KMS-11 (cell line): ENCODE data around the gene UBE2L3.
A peak's percentile ranks its signal among the peaks of the same experiment; 100 is the strongest.

Source experiments
- H2AFZ ChIP-seq: fragments of 200-600 bp; sonication (generic); 2 replicates; pipeline ENCODE4 v1.6.1; 2016; ENCODE audit warnings: antibody characterized with exemption, mixed run types, low read depth
- H3K27ac ChIP-seq: fragments of 200-600 bp; sonication (generic); 2 replicates; pipeline ENCODE4 v1.6.1; 2016; ENCODE audit warnings: mild to moderate bottlenecking, mixed run types
- H3K27me3 ChIP-seq: fragments of 200-600 bp; sonication (generic); 2 replicates; pipeline ENCODE4 v1.6.1; 2017; ENCODE audit warnings: mild to moderate bottlenecking, low read depth, mixed run types, moderate library complexity; ENCODE audit not compliant: insufficient read depth
- H3K36me3 ChIP-seq: fragments of 200-600 bp; sonication (generic); 2 replicates; pipeline ENCODE4 v1.6.1; 2017; ENCODE audit warnings: mild to moderate bottlenecking, mixed run types; ENCODE audit not compliant: insufficient read depth
- H3K4me1 ChIP-seq: fragments of 200-600 bp; sonication (generic); 2 replicates; pipeline ENCODE4 v1.6.1; 2016; ENCODE audit warnings: mild to moderate bottlenecking, low read depth, mixed run types; ENCODE audit not compliant: poor library complexity, severe bottlenecking
- H3K4me2 ChIP-seq: fragments of 200-600 bp; sonication (generic); 2 replicates; pipeline ENCODE4 v1.7.0; 2016; ENCODE audit warnings: mild to moderate bottlenecking, mixed run types
- H3K4me3 ChIP-seq: fragments of 200-600 bp; sonication (generic); IDR thresholded peaks from 2 replicates; pipeline ENCODE4 v1.6.1; 2017; ENCODE audit warnings: low read depth, low read length, mixed read lengths; ENCODE audit not compliant: insufficient read depth
- H3K79me2 ChIP-seq: fragments of 200-600 bp; sonication (generic); 2 replicates; pipeline ENCODE4 v1.6.1; 2016; ENCODE audit warnings: low read depth, mixed run types; ENCODE audit not compliant: insufficient read depth
- H3K9ac ChIP-seq: fragments of 200-600 bp; sonication (generic); 2 replicates; pipeline ENCODE4 v1.6.1; 2016; ENCODE audit warnings: mild to moderate bottlenecking, mixed run types
- H4K20me1 ChIP-seq: fragments of 200-600 bp; sonication (generic); 2 replicates; pipeline ENCODE4 v1.6.1; 2016; ENCODE audit warnings: mild to moderate bottlenecking, mixed run types; ENCODE audit not compliant: insufficient read depth
- CTCF ChIP-seq: fragments of 200-600 bp; sonication (generic); conservative IDR thresholded peaks from 2 replicates; pipeline ENCODE4 v1.6.1; 2017; ENCODE audit warnings: low read depth, mild to moderate bottlenecking, antibody characterized with exemption, low read length, moderate library complexity, mixed read lengths

UBE2L3 gene

DNA sequence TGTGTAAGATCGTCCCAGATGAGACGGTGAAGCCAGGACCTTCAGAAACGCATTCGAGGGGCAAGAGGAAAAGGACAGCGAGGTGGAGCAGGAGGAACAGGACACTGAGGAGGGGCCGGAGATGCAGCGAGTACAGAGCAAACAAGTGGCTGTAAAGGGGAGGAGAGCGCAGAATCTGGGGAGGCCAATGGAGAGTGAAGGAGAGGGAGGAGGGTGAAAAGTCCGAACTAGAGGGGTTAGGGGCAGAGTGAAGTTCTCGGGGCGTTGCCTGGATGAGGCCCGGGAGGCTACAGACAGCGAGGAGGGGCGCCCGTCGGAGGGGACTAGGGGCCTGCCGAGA, 89.5 kb downstream of the UBE2L3 start:
- no peaks in the 10 kb centered on the region; the same call in 1 of the 2 replicates for H3K36me3 ChIP-seq
- H3K4me3 ChIP-seq = no peak overlapping the region
- peaks cover 13% of the 10 kb centered on the region; the same call in 1 of the 2 replicates for H3K79me2 ChIP-seq
- no peak overlapping the region for H3K9ac ChIP-seq
- H3K4me2 ChIP-seq = peak overlapping the region; percentile 29; the same call in 1 of the 2 replicates
- H2AFZ ChIP-seq = peak overlapping the region; percentile 78
- no peak overlapping the region for H3K27ac ChIP-seq
- no peak for TF ChIP-seq CTCF
- H3K4me1 ChIP-seq = peaks cover 17% of the 10 kb centered on the region
- H4K20me1 ChIP-seq = no peaks in the 10 kb centered on the region
- no peaks in the 10 kb centered on the region for H3K27me3 ChIP-seq

DNA sequence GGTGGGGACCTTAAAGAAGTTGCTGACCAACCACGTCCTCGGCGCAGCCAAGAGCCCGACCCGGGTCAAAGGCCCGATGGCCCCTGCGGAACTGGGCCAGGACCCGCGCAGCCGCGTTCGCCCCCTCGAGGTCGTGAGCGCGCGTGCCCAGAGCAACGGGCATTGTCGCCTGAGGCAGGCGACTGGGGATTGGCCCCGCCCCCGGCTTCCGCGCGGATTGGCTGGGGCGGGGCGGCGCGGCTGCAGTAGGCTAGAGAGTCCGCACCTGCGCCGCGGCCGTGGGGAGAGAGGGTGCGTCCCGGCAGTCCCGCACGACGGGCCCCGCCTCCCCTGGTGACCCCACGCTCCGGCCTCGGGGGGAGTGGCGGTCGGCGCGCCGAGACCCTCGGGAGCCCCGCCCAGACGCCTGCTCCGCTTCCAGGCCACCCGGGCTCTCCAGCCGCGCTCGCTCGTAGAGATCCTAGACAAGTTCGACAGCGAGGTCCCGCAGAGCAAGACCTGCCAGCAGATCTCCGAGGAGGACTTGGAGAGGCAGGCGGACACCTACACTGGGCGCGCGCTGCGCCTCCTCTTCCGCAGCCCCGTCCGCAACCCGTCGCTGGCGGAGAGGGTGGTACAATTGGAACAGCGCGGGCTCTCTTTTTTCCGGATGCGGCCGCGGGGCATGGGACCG, 90.0 kb downstream of the UBE2L3 start:
- H4K20me1 ChIP-seq = no peaks in the 10 kb centered on the region
- H3K36me3 ChIP-seq = no peaks in the 10 kb centered on the region; the same call in 1 of the 2 replicates
- H3K27ac ChIP-seq = peak overlapping the region; percentile 19; the same call in 1 of the 2 replicates
- peak overlapping the region; percentile 45; the same call in 1 of the 2 replicates for H3K9ac ChIP-seq
- H3K4me3 ChIP-seq = no peak overlapping the region
- peak overlapping the region; percentile 63 for H3K4me2 ChIP-seq
- H3K79me2 ChIP-seq = peaks cover 11% of the 10 kb centered on the region; the same call in 1 of the 2 replicates
- TF ChIP-seq CTCF = peak; percentile 39; the same call in 1 of the 2 replicates
- peaks cover 17% of the 10 kb centered on the region for H3K4me1 ChIP-seq
- peak overlapping the region; percentile 78 for H2AFZ ChIP-seq
- no peaks in the 10 kb centered on the region for H3K27me3 ChIP-seq

GRCh38 chr22:21659864-21660525, 92.5 kb downstream of the UBE2L3 start:
- Histone ChIP-seq H4K20me1 (no peaks in the 10 kb centered on the region), H3K4me3 (no peak overlapping the region), H3K9ac (no peak overlapping the region), H3K79me2 (no peaks in the 10 kb centered on the region), H3K27me3 (no peaks in the 10 kb centered on the region), H3K36me3 (no peaks in the 10 kb centered on the region), H3K4me1 (peaks cover 8% of the 10 kb centered on the region), H3K27ac (no peak overlapping the region), H2AFZ (no peak overlapping the region), H3K4me2 (no peak overlapping the region)
- TF ChIP-seq CTCF = no peak

DNA sequence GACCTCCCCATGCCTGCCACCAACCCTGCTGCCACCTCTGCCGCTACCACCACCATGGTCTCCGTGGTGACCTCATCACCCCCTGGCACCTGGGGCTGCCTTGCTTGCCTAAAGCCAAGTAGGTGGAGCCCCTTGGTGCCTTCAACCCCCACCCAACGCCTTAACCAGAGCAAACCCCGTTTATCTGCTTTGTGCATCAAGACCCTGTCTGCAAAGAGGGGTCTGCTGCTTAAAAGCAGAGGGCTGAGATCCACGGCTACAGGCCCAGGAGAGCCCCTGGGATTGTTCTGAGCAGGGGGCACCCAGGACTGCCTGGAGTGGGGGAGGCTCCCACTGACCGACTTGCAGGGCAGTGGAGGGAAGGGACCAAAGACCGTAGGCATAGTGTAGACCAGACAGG, 93.4 kb downstream of the UBE2L3 start:
- Histone ChIP-seq H3K4me3 (no peak overlapping the region), H3K27me3 (no peaks in the 10 kb centered on the region), H3K4me2 (no peak overlapping the region), H3K4me1 (peaks cover 12% of the 10 kb centered on the region), H4K20me1 (no peaks in the 10 kb centered on the region), H3K27ac (no peak overlapping the region), H3K36me3 (no peaks in the 10 kb centered on the region), H3K9ac (no peak overlapping the region), H3K79me2 (no peaks in the 10 kb centered on the region), H2AFZ (no peak overlapping the region)
- TF ChIP-seq CTCF = no peak
